ENCODE results near the gene CCR6.

DNA sequence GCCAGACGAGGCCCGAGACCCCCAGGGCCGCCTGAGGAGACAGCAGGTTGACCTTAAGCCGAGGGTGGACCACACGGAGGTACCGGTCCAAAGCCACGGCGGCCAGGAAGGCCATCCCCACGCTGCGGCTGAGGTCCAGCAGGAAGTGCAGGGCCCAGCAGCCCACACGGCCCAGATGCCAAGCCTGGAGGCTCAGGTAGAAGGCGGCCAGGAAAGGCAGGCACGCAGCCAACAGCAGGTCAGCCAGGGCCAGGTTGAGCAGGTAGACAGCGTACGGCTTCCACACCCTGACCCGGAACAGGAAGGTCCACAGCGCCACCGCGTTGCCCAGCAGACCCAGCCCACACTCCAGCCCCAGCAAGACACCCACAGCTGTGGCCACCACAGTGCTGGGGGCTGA lies 34.5 kb downstream of the CCR6 start:
- TF ChIP-seq, protein P1, sequence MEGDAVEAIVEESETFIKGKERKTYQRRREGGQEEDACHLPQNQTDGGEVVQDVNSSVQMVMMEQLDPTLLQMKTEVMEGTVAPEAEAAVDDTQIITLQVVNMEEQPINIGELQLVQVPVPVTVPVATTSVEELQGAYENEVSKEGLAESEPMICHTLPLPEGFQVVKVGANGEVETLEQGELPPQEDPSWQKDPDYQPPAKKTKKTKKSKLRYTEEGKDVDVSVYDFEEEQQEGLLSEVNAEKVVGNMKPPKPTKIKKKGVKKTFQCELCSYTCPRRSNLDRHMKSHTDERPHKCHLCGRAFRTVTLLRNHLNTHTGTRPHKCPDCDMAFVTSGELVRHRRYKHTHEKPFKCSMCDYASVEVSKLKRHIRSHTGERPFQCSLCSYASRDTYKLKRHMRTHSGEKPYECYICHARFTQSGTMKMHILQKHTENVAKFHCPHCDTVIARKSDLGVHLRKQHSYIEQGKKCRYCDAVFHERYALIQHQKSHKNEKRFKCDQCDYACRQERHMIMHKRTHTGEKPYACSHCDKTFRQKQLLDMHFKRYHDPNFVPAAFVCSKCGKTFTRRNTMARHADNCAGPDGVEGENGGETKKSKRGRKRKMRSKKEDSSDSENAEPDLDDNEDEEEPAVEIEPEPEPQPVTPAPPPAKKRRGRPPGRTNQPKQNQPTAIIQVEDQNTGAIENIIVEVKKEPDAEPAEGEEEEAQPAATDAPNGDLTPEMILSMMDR (IDR thresholded peaks at IDR 0.05): no peak
- no peak for TF ChIP-seq POLR2A (IDR thresholded peaks at IDR 0.05)
- TF ChIP-seq POLR2AphosphoS5 (IDR thresholded peaks at IDR 0.05): no peak
- no peak for TF ChIP-seq EP300 (IDR thresholded peaks at IDR 0.05)
